ENCODE results near the gene RBL2. TPM values are rescaled to one million over a fixed set of nuclear protein-coding genes. Genes with fewer than 3 reads are reported as not detected.

The RBL2 gene
- total and polyA plus RNA-seq, 7 experiments from 2014 or later = 158 to 452 (median 253) TPM

GRCh38 chr16:53440125-53440524, 5.9 kb downstream of the RBL2 start:
- peaks cover 0 to 57% (median 34%) of the 10 kb centered on the region in 5 donors for H3K36me3 Mint-ChIP-seq
- ATAC-seq (no peak), DNase-seq (no peak)
- Histone ChIP-seq H3K27me3 (ENCODE audit: control insufficient read depth in 2 of 2, insufficient read depth in 2 of 2, low read length in 2 of 2) (no peaks in the 10 kb centered on the region), H3K27ac (ENCODE audit: low read depth, low read length) (no peak overlapping the region), H3K4me3 (ENCODE audit: low read length) (no peak overlapping the region), H3K36me3 (ENCODE audit: control insufficient read depth in 2 of 3, insufficient read depth in 3 of 3, low read length in 3 of 3) (peaks cover 8 to 45% (median 11%) of the 10 kb centered on the region in 3 experiments), H3K9me3 (ENCODE audit: control insufficient read depth in 2 of 3, low read length in 3 of 3) (no peaks in the 10 kb centered on the region), H3K4me1 (ENCODE audit: control insufficient read depth in 2 of 2, insufficient read depth in 2 of 2, low read length in 2 of 2) (peaks cover 8 to 36% of the 10 kb centered on the region in 2 donors)
- POLR2A ChIA-PET = interaction anchor here (0.9 to 8.1 kb wide), 7 partner anchors 13 to 62 kb away, joined by 3 to 517 read pairs (median 3); partner anchors contain the start of gene AKTIP
- H3K9me3 Mint-ChIP-seq = no peaks in the 10 kb centered on the region
- H3K4me1 Mint-ChIP-seq = peaks cover 24 to 70% (median 49%) of the 10 kb centered on the region in 7 donors
- H3K27me3 Mint-ChIP-seq = no peaks in the 10 kb centered on the region
- no peak overlapping the region for H3K4me3 Mint-ChIP-seq
- intact Hi-C loops (cut with micrococcal nuclease) = no loop called here
- peak overlapping the region in 3 of 9 donors; percentile 5 to 28 (median 23) for H3K27ac Mint-ChIP-seq
- CTCF ChIA-PET = interaction anchor here (0.6 to 1.3 kb wide), 3 partner anchors 14 to 54 kb away, joined by 3 read pairs; no protein-coding TSS in a partner anchor

GRCh38 chr16:53445534-53445933, 11.3 kb downstream of the RBL2 start:
- DNase-seq = no peak

GRCh38 chr16:53446090-53446489, 11.8 kb downstream of the RBL2 start:
- Mint-ChIP-seq H3K4me1 (peaks cover 17 to 74% (median 56%) of the 10 kb centered on the region in 7 donors), H3K9me3 (no peaks in the 10 kb centered on the region)

More at GRCh38 chr16:53445534-53445933, 11.3 kb downstream of the RBL2 start:
- CTCF ChIA-PET = interaction anchor here (1.0 to 1.6 kb wide), 2 partner anchors 10 to 11 kb away, joined by 4 to 10 read pairs; partner anchors contain the start of gene RBL2
- Histone ChIP-seq H3K9me3 (ENCODE audit: control insufficient read depth in 2 of 3, low read length in 3 of 3) (no peaks in the 10 kb centered on the region), H3K36me3 (ENCODE audit: control insufficient read depth in 2 of 3, insufficient read depth in 3 of 3, low read length in 3 of 3) (peaks cover 7 to 35% (median 12%) of the 10 kb centered on the region in 3 experiments), H3K4me1 (ENCODE audit: control insufficient read depth in 2 of 2, insufficient read depth in 2 of 2, low read length in 2 of 2) (peaks cover 21 to 23% of the 10 kb centered on the region in 2 donors), H3K4me3 (ENCODE audit: low read length) (no peak overlapping the region), H3K27me3 (ENCODE audit: control insufficient read depth in 2 of 2, insufficient read depth in 2 of 2, low read length in 2 of 2) (no peaks in the 10 kb centered on the region), H3K27ac (ENCODE audit: low read depth, low read length) (peak overlapping the region; percentile 49)
- Mint-ChIP-seq H3K4me3 (peak overlapping the region in 8 of 10 donors; percentile 9 to 67 (median 42)), H3K4me1 (peaks cover 20 to 74% (median 58%) of the 10 kb centered on the region in 7 donors), H3K36me3 (peaks cover 4 to 67% (median 52%) of the 10 kb centered on the region in 5 donors), H3K27ac (peak overlapping the region; percentile 7 to 88 (median 65)), H3K9me3 (no peaks in the 10 kb centered on the region), H3K27me3 (no peaks in the 10 kb centered on the region)
- ATAC-seq = peak; percentile 57
- intact Hi-C loops (cut with micrococcal nuclease) = loop anchor here in 1 of 2 donors (1.0 kb wide), 1 partner anchor 9 kb away; no protein-coding TSS in a partner anchor
- POLR2A ChIA-PET = interaction anchor here (1.2 to 18.1 kb wide), 6 partner anchors 8 to 72 kb away, joined by 4 to 517 read pairs (median 4); partner anchors contain the start of gene RBL2

GRCh38 chr16:53449816-53450517, 15.7 kb downstream of the RBL2 start:
- Histone ChIP-seq H3K36me3 (ENCODE audit: control insufficient read depth in 2 of 3, insufficient read depth in 3 of 3, low read length in 3 of 3) (peaks cover 0 to 9% (median 7%) of the 10 kb centered on the region in 3 experiments), H3K4me1 (ENCODE audit: control insufficient read depth in 2 of 2, insufficient read depth in 2 of 2, low read length in 2 of 2) (peaks cover 48 to 49% of the 10 kb centered on the region in 2 donors), H3K27ac (ENCODE audit: low read depth, low read length) (peak overlapping the region; percentile 64), H3K4me3 (ENCODE audit: low read length) (peak overlapping the region; percentile 43), H3K9me3 (ENCODE audit: control insufficient read depth in 2 of 3, low read length in 3 of 3) (no peaks in the 10 kb centered on the region), H3K27me3 (ENCODE audit: control insufficient read depth in 2 of 2, insufficient read depth in 2 of 2, low read length in 2 of 2) (no peaks in the 10 kb centered on the region)
- Mint-ChIP-seq H3K27me3 (no peaks in the 10 kb centered on the region), H3K4me1 (peaks cover 31 to 92% (median 79%) of the 10 kb centered on the region in 7 donors), H3K27ac (peak overlapping the region; percentile 50 to 95 (median 86)), H3K9me3 (no peaks in the 10 kb centered on the region), H3K36me3 (peaks cover 4 to 55% (median 43%) of the 10 kb centered on the region in 5 donors), H3K4me3 (peak overlapping the region; percentile 12 to 93 (median 80))
- peak; percentile 46 for ATAC-seq
- ChIA-PET POLR2A (interaction anchor here (0.5 to 18.1 kb wide), 10 partner anchors 11 to 202 kb away, joined by 3 to 517 read pairs (median 6); partner anchors contain the start of genes AKTIP and RBL2), CTCF (interaction anchor here (0.9 to 2.3 kb wide), 3 partner anchors 9 to 14 kb away, joined by 3 to 16 read pairs (median 3); no protein-coding TSS in a partner anchor)
- intact Hi-C loops (cut with micrococcal nuclease) = loop anchor here in 1 of 2 donors (1.0 kb wide), 1 partner anchor 9 kb away; no protein-coding TSS in a partner anchor
- DNase-seq = peak in 3 of 9 donors; percentile 13 to 16 (median 15)

More at GRCh38 chr16:53446090-53446489, 11.8 kb downstream of the RBL2 start:
- ChIA-PET CTCF (interaction anchor here (1.0 to 1.6 kb wide), 3 partner anchors 11 to 48 kb away, joined by 4 to 10 read pairs (median 4); partner anchors contain the start of gene RBL2), POLR2A (interaction anchor here (0.7 to 18.1 kb wide), 11 partner anchors 8 to 73 kb away, joined by 3 to 517 read pairs (median 4); partner anchors contain the start of genes AKTIP and RBL2)
- H3K36me3 ChIP-seq (ENCODE audit: control insufficient read depth in 2 of 3, insufficient read depth in 3 of 3, low read length in 3 of 3) = peaks cover 3 to 31% (median 12%) of the 10 kb centered on the region in 3 experiments
- no peak for ATAC-seq
- H3K27me3 Mint-ChIP-seq = no peaks in the 10 kb centered on the region
- H3K36me3 Mint-ChIP-seq = peaks cover 4 to 61% (median 49%) of the 10 kb centered on the region in 5 donors
- H3K4me1 ChIP-seq (ENCODE audit: control insufficient read depth in 2 of 2, insufficient read depth in 2 of 2, low read length in 2 of 2) = peaks cover 21 to 23% of the 10 kb centered on the region in 2 donors
- intact Hi-C loops (cut with micrococcal nuclease) = loop anchor here in 1 of 2 donors (1.0 kb wide), 1 partner anchor 8 kb away; no protein-coding TSS in a partner anchor
- peak overlapping the region; percentile 49 for H3K27ac ChIP-seq (ENCODE audit: low read depth, low read length)
- no peaks in the 10 kb centered on the region for H3K27me3 ChIP-seq (ENCODE audit: control insufficient read depth in 2 of 2, insufficient read depth in 2 of 2, low read length in 2 of 2)
- peak overlapping the region; percentile 7 to 88 (median 65) for H3K27ac Mint-ChIP-seq
- H3K4me3 ChIP-seq (ENCODE audit: low read length) = no peak overlapping the region
- no peaks in the 10 kb centered on the region for H3K9me3 ChIP-seq (ENCODE audit: control insufficient read depth in 2 of 3, low read length in 3 of 3)
- H3K4me3 Mint-ChIP-seq = peak overlapping the region in 6 of 10 donors; percentile 9 to 67 (median 32)
- DNase-seq = no peak

GRCh38 chr16:53453928-53454327, 19.7 kb downstream of the RBL2 start:
- no peak for ATAC-seq
- Histone ChIP-seq H3K4me1 (ENCODE audit: control insufficient read depth in 2 of 2, insufficient read depth in 2 of 2, low read length in 2 of 2) (peaks cover 59 to 79% of the 10 kb centered on the region in 2 donors), H3K36me3 (ENCODE audit: control insufficient read depth in 2 of 3, insufficient read depth in 3 of 3, low read length in 3 of 3) (peaks cover 3 to 14% (median 5%) of the 10 kb centered on the region in 3 experiments), H3K27me3 (ENCODE audit: control insufficient read depth in 2 of 2, insufficient read depth in 2 of 2, low read length in 2 of 2) (no peaks in the 10 kb centered on the region), H3K4me3 (ENCODE audit: low read length) (no peak overlapping the region), H3K27ac (ENCODE audit: low read depth, low read length) (peak overlapping the region; percentile 65), H3K9me3 (ENCODE audit: control insufficient read depth in 2 of 3, low read length in 3 of 3) (no peaks in the 10 kb centered on the region)
- POLR2A ChIA-PET = interaction anchor here (0.7 to 18.1 kb wide), 13 partner anchors 9 to 50 kb away, joined by 3 to 517 read pairs (median 4); partner anchors contain the start of genes AKTIP and RBL2
- CTCF ChIA-PET = interaction anchor here (1.1 to 1.4 kb wide), 2 partner anchors 14 to 16 kb away, joined by 3 read pairs; no protein-coding TSS in a partner anchor
- intact Hi-C loops (cut with micrococcal nuclease) = loop anchor here in 1 of 2 donors (1.0 kb wide), 1 partner anchor 8 kb away; no protein-coding TSS in a partner anchor
- peaks cover 48 to 99% (median 81%) of the 10 kb centered on the region in 7 donors for H3K4me1 Mint-ChIP-seq
- H3K27ac Mint-ChIP-seq = peak overlapping the region in 8 of 9 donors; percentile 82 to 96 (median 94)
- peak in 4 of 9 donors; percentile 26 to 35 (median 28) for DNase-seq
- peaks cover 0 to 2% (median 0%) of the 10 kb centered on the region in 5 donors for H3K27me3 Mint-ChIP-seq
- H3K36me3 Mint-ChIP-seq = peaks cover 0 to 61% (median 41%) of the 10 kb centered on the region in 5 donors
- H3K4me3 Mint-ChIP-seq = peak overlapping the region; percentile 60 to 93 (median 70)
- H3K9me3 Mint-ChIP-seq = peaks cover 0 to 3% (median 0%) of the 10 kb centered on the region in 11 donors
